Body of pancreas (tissue), 4 donors: ENCODE results near the gene ZFP36L1.

Source experiments
- CTCF ChIP-seq, 7 experiments: fragments of 450-650 bp in 4 of 7; fragments of 200-600 bp in 3 of 7; sonication (generic) in 3 of 7; IDR thresholded peaks; one replicate each; pipeline ENCODE4 v1.5.1; 2016 to 2019; ENCODE audit warnings: antibody characterized with exemption in 7 of 7
- POLR2A ChIP-seq, 3 donors: fragments of 450-650 bp; IDR thresholded peaks; one replicate each; pipeline ENCODE4 v1.6.1; 2016; ENCODE audit warnings: antibody characterized with exemption in 3 of 3, mild to moderate bottlenecking in 2 of 3

- TF ChIP-seq POLR2A (IDR thresholded peaks at IDR 0.05) (no peak), CTCF (IDR thresholded peaks at IDR 0.05) (no peak)
Observed at GRCh38 chr14:68790644-68791077, 2.2 kb downstream of the ZFP36L1 start.
